Measurements from ENCODE around the gene TMEM39B.

- TF ChIP-seq CTCF (IDR thresholded peaks at IDR 0.05) (no peak), EP300 (IDR thresholded peaks at IDR 0.05) (no peak)
Measured at GRCh38 chr1:32062867-32063230, 9.9 kb upstream of the TMEM39B start.

Measured in gastroesophageal sphincter (tissue), 3 donors.